Keratinocyte (primary cell): ENCODE data around the gene UPK3A.

Experiments
- CTCF ChIP-seq, 3 experiments: IDR thresholded peaks in 1 of 3; conservative IDR thresholded peaks in 1 of 3; optimal IDR thresholded peaks in 1 of 3; 2 replicates in 2 of 3; 3 replicates in 1 of 3; pipeline versions ENCODE3 to v1.5.1; 2011; ENCODE audit warnings: low read length in 3 of 3, mild to moderate bottlenecking in 3 of 3, moderate library complexity in 2 of 3, control low read depth in 1 of 3, inconsistent platforms in 1 of 3; ENCODE audit not compliant: insufficient read depth in 2 of 3; ENCODE audit errors: extremely low read depth in 1 of 3
- EZH2 ChIP-seq: IDR thresholded peaks from one replicate; pipeline ENCODE4 v1.6.1; 2012; ENCODE audit warnings: inconsistent platforms, mild to moderate bottlenecking, low read length, moderate library complexity

DNA sequence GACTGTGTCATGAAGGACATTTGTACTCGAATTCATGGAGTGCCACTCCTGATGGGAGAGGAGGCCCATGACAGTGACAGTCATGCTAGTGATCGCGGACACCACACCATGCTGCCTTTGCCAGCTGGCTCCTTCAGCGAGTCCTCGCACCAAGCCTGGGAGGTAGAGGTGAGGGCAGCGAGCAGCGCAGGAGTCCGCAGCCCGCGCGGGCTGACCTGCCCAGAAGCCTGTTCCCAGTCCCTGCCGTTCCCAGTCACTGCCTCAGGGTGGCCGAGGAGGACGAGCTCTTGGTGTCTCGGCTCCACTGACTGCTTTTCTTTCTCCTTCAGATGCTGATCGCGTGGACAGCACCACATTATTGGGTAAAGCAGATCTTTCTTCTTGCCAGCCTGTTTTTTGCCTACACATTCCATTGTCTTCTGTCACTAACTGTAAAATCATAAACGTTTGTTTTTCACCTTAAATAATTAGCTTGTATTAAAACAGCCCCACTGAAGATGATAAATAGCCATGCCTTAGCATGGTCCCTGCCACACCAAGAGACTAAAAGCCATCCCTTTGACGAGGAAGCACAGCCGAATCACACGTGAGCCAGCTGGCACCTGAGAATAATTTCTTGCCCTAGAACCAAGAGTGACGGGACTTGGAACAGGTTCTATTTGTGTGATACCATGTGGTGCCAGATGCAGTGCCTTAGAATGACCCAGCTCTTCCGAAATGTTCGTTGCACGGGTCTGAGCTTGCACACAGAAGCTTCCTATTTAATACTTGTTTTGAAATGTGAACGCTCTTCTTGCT is 50.5 kb downstream of the UPK3A start:
- peak; percentile 31 to 48 (median 44) for TF ChIP-seq CTCF (optimal IDR thresholded peaks at IDR 0.05 in 1 of 3, IDR thresholded peaks at IDR 0.05 in 1 of 3, conservative IDR thresholded peaks at IDR 0.05 in 1 of 3; ENCODE audit: extremely low read depth in 1 of 3, insufficient read depth in 2 of 3, low read length in 3 of 3)
- no peak for TF ChIP-seq EZH2
